ENCODE data around the gene SLC17A2.
"Not testable (repeated sequence)": the region's sequence is repeated elsewhere in the genome, so short reads cannot be mapped to it uniquely, and the experiment has no call there.

Gene SLC17A2

DNA sequence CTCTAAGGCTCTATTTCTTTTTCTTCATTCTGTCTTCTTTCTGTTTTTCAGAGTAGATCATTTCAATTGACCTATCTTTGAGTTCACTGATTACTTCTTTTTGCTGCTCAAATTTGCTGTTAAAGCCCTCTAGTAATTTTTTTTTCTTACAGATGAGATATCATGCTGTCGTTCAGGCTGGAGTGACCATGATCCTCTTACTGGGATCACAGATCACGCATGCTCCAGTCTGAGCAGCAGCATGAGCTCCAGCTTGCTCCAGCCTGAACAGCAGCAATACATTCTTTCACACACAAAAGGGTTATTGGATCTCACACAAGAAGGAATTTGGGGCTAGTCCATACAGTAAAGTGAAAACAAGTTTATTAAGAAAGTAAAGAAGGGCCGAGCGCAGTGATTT, 19.8 kb upstream of the SLC17A2 start:
- Histone ChIP-seq H4K8ac (ENCODE audit: low read depth, low read length) (no peak overlapping the region), H2BK5ac (ENCODE audit: low read depth, low read length, poor library complexity) (no peak overlapping the region), H3K4me2 (ENCODE audit: low read length) (no peak overlapping the region), H2BK120ac (ENCODE audit: insufficient read depth, low read length, poor library complexity) (no peak overlapping the region), H3K4me3 (ENCODE audit: low read depth, low read length) (no peak overlapping the region), H4K91ac (ENCODE audit: low read depth, low read length) (no peak overlapping the region), H3K9ac (ENCODE audit: low read length) (no peak overlapping the region), H2AK5ac (ENCODE audit: low read length) (no peak overlapping the region), H3K9me3 (ENCODE audit: insufficient read depth, low read depth, low read length) (no peaks in the 10 kb centered on the region), H2AFZ (ENCODE audit: insufficient read depth, low read length, poor library complexity) (no peak overlapping the region), H3K4me1 (ENCODE audit: control insufficient read depth in 1 of 2, insufficient read depth in 2 of 2, low read length in 2 of 2) (no peaks in the 10 kb centered on the region), H3K79me1 (ENCODE audit: low read length) (no peaks in the 10 kb centered on the region), H3K27ac (ENCODE audit: low read depth, low read length) (no peak overlapping the region), H4K12ac (ENCODE audit: low read depth, low read length) (no peak overlapping the region), H3K23ac (ENCODE audit: low read length) (no peak overlapping the region), H3K18ac (ENCODE audit: low read length) (no peak overlapping the region), H3K27me3 (ENCODE audit: insufficient read depth, low read length) (no peaks in the 10 kb centered on the region), H3K79me2 (ENCODE audit: control insufficient read depth, insufficient read depth, low read length, poor library complexity) (no peaks in the 10 kb centered on the region), H2BK12ac (ENCODE audit: low read length) (no peak overlapping the region), H3K4ac (ENCODE audit: low read depth, low read length) (no peak overlapping the region), H3K36me3 (ENCODE audit: control insufficient read depth in 1 of 2, insufficient read depth in 2 of 2, low read length in 2 of 2) (no peaks in the 10 kb centered on the region), H3K14ac (ENCODE audit: low read length) (no peak overlapping the region)
- no peak for DNase-seq
- no CpG with 5 or more reads among the region's 4 CpGs for WGBS (ENCODE audit: extremely low coverage, insufficient coverage, insufficient read length)

DNA sequence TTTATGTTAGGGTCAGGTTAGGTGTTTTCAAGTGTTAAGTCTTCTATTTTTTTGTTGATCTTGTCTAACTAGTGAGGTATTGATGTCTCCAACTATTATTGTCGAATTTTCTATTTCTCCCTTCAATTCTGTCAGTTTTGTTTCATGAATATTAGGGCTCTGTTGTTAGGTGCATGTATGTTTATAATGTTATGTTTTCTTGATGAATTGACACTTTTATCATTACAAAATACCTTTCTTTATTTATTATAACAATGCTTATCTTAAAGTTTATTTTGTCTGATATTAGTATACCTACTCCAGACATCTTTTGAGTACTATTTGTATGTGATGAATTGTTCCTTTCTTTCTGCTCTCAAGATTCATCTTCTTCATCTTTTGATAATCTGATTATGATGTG, 19.2 kb upstream of the SLC17A2 start:
- Histone ChIP-seq H3K36me3 (ENCODE audit: control insufficient read depth in 1 of 2, insufficient read depth in 2 of 2, low read length in 2 of 2) (no peaks in the 10 kb centered on the region), H2AFZ (ENCODE audit: insufficient read depth, low read length, poor library complexity) (no peak overlapping the region), H3K4me3 (ENCODE audit: low read depth, low read length) (no peak overlapping the region), H4K91ac (ENCODE audit: low read depth, low read length) (no peak overlapping the region), H3K4me2 (ENCODE audit: low read length) (no peak overlapping the region), H2BK120ac (ENCODE audit: insufficient read depth, low read length, poor library complexity) (no peak overlapping the region), H3K14ac (ENCODE audit: low read length) (no peak overlapping the region), H2BK5ac (ENCODE audit: low read depth, low read length, poor library complexity) (no peak overlapping the region), H3K27me3 (ENCODE audit: insufficient read depth, low read length) (no peaks in the 10 kb centered on the region), H4K8ac (ENCODE audit: low read depth, low read length) (no peak overlapping the region), H3K23ac (ENCODE audit: low read length) (no peak overlapping the region), H3K9me3 (ENCODE audit: insufficient read depth, low read depth, low read length) (no peaks in the 10 kb centered on the region), H2AK5ac (ENCODE audit: low read length) (no peak overlapping the region), H3K27ac (ENCODE audit: low read depth, low read length) (no peak overlapping the region), H3K9ac (ENCODE audit: low read length) (no peak overlapping the region), H2BK12ac (ENCODE audit: low read length) (no peak overlapping the region), H3K4ac (ENCODE audit: low read depth, low read length) (no peak overlapping the region), H3K4me1 (ENCODE audit: control insufficient read depth in 1 of 2, insufficient read depth in 2 of 2, low read length in 2 of 2) (no peaks in the 10 kb centered on the region), H4K12ac (ENCODE audit: low read depth, low read length) (no peak overlapping the region), H3K79me1 (ENCODE audit: low read length) (no peaks in the 10 kb centered on the region), H3K79me2 (ENCODE audit: control insufficient read depth, insufficient read depth, low read length, poor library complexity) (no peaks in the 10 kb centered on the region), H3K18ac (ENCODE audit: low read length) (no peak overlapping the region)
- no CpG with 5 or more reads among the region's 1 CpG for WGBS (ENCODE audit: extremely low coverage, insufficient coverage, insufficient read length)
- DNase-seq = no peak

DNA sequence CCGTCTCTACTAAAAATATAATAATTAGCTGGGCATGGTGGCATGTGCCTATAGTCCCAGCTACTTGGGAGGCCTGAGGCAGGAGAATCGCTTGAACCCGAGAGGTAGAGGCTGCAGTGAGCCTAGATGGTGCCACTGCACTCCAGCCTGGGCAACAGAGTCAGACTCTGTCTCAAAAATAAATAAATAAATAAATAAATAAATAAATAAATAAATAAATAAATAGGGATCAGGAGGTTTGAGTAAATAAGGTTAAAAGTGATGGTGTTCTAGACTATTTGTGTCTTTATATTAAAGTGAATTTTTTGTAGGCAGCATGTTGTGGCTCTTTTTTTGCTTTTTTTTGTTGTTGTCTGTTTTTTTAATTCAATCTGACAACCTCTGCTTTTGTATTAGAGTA, 17.0 kb upstream of the SLC17A2 start:
- H4K91ac ChIP-seq (ENCODE audit: low read depth, low read length); H3K79me2 ChIP-seq (ENCODE audit: control insufficient read depth, insufficient read depth, low read length, poor library complexity); H4K12ac ChIP-seq (ENCODE audit: low read depth, low read length); DNase-seq; H3K4ac ChIP-seq (ENCODE audit: low read depth, low read length); H3K4me2 ChIP-seq (ENCODE audit: low read length); H3K79me1 ChIP-seq (ENCODE audit: low read length); H3K23ac ChIP-seq (ENCODE audit: low read length); H3K27ac ChIP-seq (ENCODE audit: low read depth, low read length); H4K8ac ChIP-seq (ENCODE audit: low read depth, low read length); H3K9ac ChIP-seq (ENCODE audit: low read length); H3K18ac ChIP-seq (ENCODE audit: low read length); H2BK12ac ChIP-seq (ENCODE audit: low read length); H2BK120ac ChIP-seq (ENCODE audit: insufficient read depth, low read length, poor library complexity); H3K27me3 ChIP-seq (ENCODE audit: insufficient read depth, low read length); H3K4me1 ChIP-seq (ENCODE audit: control insufficient read depth in 1 of 2, insufficient read depth in 2 of 2, low read length in 2 of 2); H3K14ac ChIP-seq (ENCODE audit: low read length); H2AK5ac ChIP-seq (ENCODE audit: low read length); H3K9me3 ChIP-seq (ENCODE audit: insufficient read depth, low read depth, low read length); H3K4me3 ChIP-seq (ENCODE audit: low read depth, low read length); H3K36me3 ChIP-seq (ENCODE audit: control insufficient read depth in 1 of 2, insufficient read depth in 2 of 2, low read length in 2 of 2); H2BK5ac ChIP-seq (ENCODE audit: low read depth, low read length, poor library complexity); H2AFZ ChIP-seq (ENCODE audit: insufficient read depth, low read length, poor library complexity): not testable (repeated sequence)
- no CpG with 5 or more reads among the region's 3 CpGs for WGBS (ENCODE audit: extremely low coverage, insufficient coverage, insufficient read length)

DNA sequence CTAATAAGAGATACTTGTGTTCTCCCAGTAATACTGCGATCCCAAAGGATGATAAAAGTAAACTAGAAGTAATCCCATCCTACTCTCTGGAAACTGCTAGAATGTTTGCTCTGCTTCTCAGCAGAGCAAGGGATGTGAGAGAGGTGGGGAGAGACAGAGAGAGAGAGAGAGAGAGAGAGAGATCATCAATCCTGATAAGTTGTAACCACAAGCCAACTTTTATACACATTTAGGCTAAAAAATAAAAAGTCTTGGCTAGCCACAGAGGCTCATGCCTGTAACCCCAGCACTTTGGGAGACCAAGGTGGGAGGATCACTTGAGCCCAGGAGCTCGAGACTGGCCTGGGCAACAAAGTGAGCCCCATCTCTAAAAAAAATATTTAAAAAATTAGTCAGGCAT, 16.1 kb upstream of the SLC17A2 start:
- DNase-seq = no peak
- Histone ChIP-seq H3K4me2 (ENCODE audit: low read length) (no peak overlapping the region), H2BK120ac (ENCODE audit: insufficient read depth, low read length, poor library complexity) (no peak overlapping the region), H2AFZ (ENCODE audit: insufficient read depth, low read length, poor library complexity) (no peak overlapping the region), H3K18ac (ENCODE audit: low read length) (no peak overlapping the region), H2AK5ac (ENCODE audit: low read length) (no peak overlapping the region), H3K14ac (ENCODE audit: low read length) (no peak overlapping the region), H3K9ac (ENCODE audit: low read length) (no peak overlapping the region), H3K4me1 (ENCODE audit: control insufficient read depth in 1 of 2, insufficient read depth in 2 of 2, low read length in 2 of 2) (no peaks in the 10 kb centered on the region), H3K79me1 (ENCODE audit: low read length) (no peaks in the 10 kb centered on the region), H4K91ac (ENCODE audit: low read depth, low read length) (no peak overlapping the region), H3K36me3 (ENCODE audit: control insufficient read depth in 1 of 2, insufficient read depth in 2 of 2, low read length in 2 of 2) (no peaks in the 10 kb centered on the region), H3K4me3 (ENCODE audit: low read depth, low read length) (no peak overlapping the region), H3K9me3 (ENCODE audit: insufficient read depth, low read depth, low read length) (no peaks in the 10 kb centered on the region), H2BK5ac (ENCODE audit: low read depth, low read length, poor library complexity) (no peak overlapping the region), H3K23ac (ENCODE audit: low read length) (no peak overlapping the region), H2BK12ac (ENCODE audit: low read length) (no peak overlapping the region), H3K27ac (ENCODE audit: low read depth, low read length) (no peak overlapping the region), H3K27me3 (ENCODE audit: insufficient read depth, low read length) (no peaks in the 10 kb centered on the region), H3K4ac (ENCODE audit: low read depth, low read length) (no peak overlapping the region), H3K79me2 (ENCODE audit: control insufficient read depth, insufficient read depth, low read length, poor library complexity) (no peaks in the 10 kb centered on the region), H4K8ac (ENCODE audit: low read depth, low read length) (no peak overlapping the region), H4K12ac (ENCODE audit: low read depth, low read length) (no peak overlapping the region)
- no CpG with 5 or more reads among the region's 2 CpGs for WGBS (ENCODE audit: extremely low coverage, insufficient coverage, insufficient read length)

Data from trophoblast cell (in vitro differentiated cells and primary cell).